HepG2 (cell line): Measurements from ENCODE around the gene CLEC19A. TPM values are rescaled to one million over a fixed set of nuclear protein-coding genes. Genes with fewer than 3 reads are reported as not detected.

Experiments
- ATAC-seq: fragments of 200-7000 bp; cut with Tn5 transposase; 3 replicates; pipeline ENCODE4 v1.9.1; 2020; ENCODE audit warnings: mild to moderate bottlenecking, moderate library complexity
- BruUV-seq: library from RNA; stranded (reverse); fragments of 400-500 nt; replicated peaks from 2 replicates; lab custom pipeline; 2021; lab: Mats Ljungman, UMichigan
- CTCF ChIA-PET: fragments of 300-600 bp; formaldehyde crosslinking; extraction: SDS; loops from one replicate; lab custom pipeline; 2021; ENCODE audit warnings: low total read pairs, inconsistent platforms, low intra/inter-chr PET ratio; lab: Yijun Ruan, JAX
- POLR2A ChIA-PET: fragments of 350-600 bp; sonication (Branson Sonifier 250); formaldehyde crosslinking; loops from one replicate; lab custom pipeline; 2020; ENCODE audit warnings: antibody characterized with exemption, inconsistent platforms; lab: Yijun Ruan, JAX
- DNase-seq: peaks from one replicate; pipeline ENCODE4 v3.0.0-alpha.2; 2015; ENCODE audit warnings: low spot score
- FAIRE-seq: peaks from 3 replicates; lab custom pipeline; 2011; peaks lifted over from hg19 to GRCh38; lab: Jason Lieb, UNC
- H2AFZ ChIP-seq: one replicate; pipeline ENCODE4 v1.6.1; 2011; ENCODE audit warnings: low read length, inconsistent platforms
- H3K27ac ChIP-seq: fragments of 300-600 bp; 3 replicates; pipeline ENCODE4 v1.8.0; 2011; ENCODE audit warnings: mixed run types, mild to moderate bottlenecking, mixed read lengths, low read length, inconsistent platforms; ENCODE audit not compliant: insufficient read depth; ENCODE audit errors: extremely low read length
- H3K27me3 ChIP-seq, 2 experiments: fragments of 200-600 bp in 1 of 2; 2 replicates in 1 of 2; 3 replicates in 1 of 2; pipeline versions ENCODE4 v1.6.0 to v1.8.0; 2011; ENCODE audit warnings: low read length in 2 of 2, mild to moderate bottlenecking in 2 of 2, moderate library complexity in 2 of 2, inconsistent platforms in 1 of 2; ENCODE audit not compliant: insufficient read depth in 2 of 2, control insufficient read depth in 1 of 2
- H3K36me3 ChIP-seq, 2 experiments: fragments of 200-600 bp in 1 of 2; replicated peaks in 1 of 2; 2 replicates in 1 of 2; 3 replicates in 1 of 2; pipeline versions ENCODE4 v1.5.1 to v1.8.0; 2011; ENCODE audit warnings: low read length in 2 of 2, inconsistent platforms in 1 of 2; ENCODE audit not compliant: insufficient read depth in 2 of 2, control insufficient read depth in 1 of 2
- H3K4me1 ChIP-seq: 2 replicates; pipeline ENCODE4 v1.5.1; 2012; ENCODE audit warnings: low read length, inconsistent platforms; ENCODE audit not compliant: insufficient read depth
- H3K4me2 ChIP-seq: 2 replicates; pipeline ENCODE4 v1.6.0; 2011; ENCODE audit warnings: low read depth, low read length, inconsistent platforms
- H3K4me3 ChIP-seq, 3 experiments: fragments of 200-600 bp in 1 of 3; sonication (generic), shearing (Covaris generic) in 1 of 3; replicated peaks in 1 of 3; 2 replicates each; pipeline ENCODE4 v1.5.1; 2011 to 2016; ENCODE audit warnings: low read length in 3 of 3, inconsistent platforms in 2 of 3, low read depth in 2 of 3, mild to moderate bottlenecking in 2 of 3, control low read depth in 1 of 3, mixed read lengths in 1 of 3; ENCODE audit not compliant: insufficient read depth in 1 of 3
- H3K79me2 ChIP-seq: one replicate; pipeline ENCODE4 v1.6.1; 2011; ENCODE audit warnings: low read length, inconsistent platforms; ENCODE audit not compliant: insufficient read depth
- H3K9ac ChIP-seq: 2 replicates; pipeline ENCODE4 v1.6.0; 2011; ENCODE audit warnings: mild to moderate bottlenecking, low read depth, low read length, inconsistent platforms; ENCODE audit not compliant: insufficient read depth
- H3K9me3 ChIP-seq: 2 replicates; pipeline ENCODE4 v1.5.1; 2012; ENCODE audit warnings: mild to moderate bottlenecking, low read length
- H4K20me1 ChIP-seq: 2 replicates; pipeline ENCODE4 v1.6.0; 2011; ENCODE audit warnings: inconsistent platforms, mild to moderate bottlenecking, low read length, moderate library complexity; ENCODE audit not compliant: insufficient read depth
- CAMTA2 ChIP-seq: sonication (generic); formaldehyde crosslinking; IDR thresholded peaks from 2 replicates; pipeline ENCODE4 v1.4.0; 2020; ENCODE audit warnings: mild to moderate bottlenecking, missing genetic modification reagents, borderline replicate concordance
- EHMT2 ChIP-seq: fragments of 200-600 bp; sonication (generic); IDR thresholded peaks from 2 replicates; pipeline ENCODE4 v1.7.0; 2017; ENCODE audit warnings: antibody characterized with exemption, low read depth, low read length, borderline replicate concordance
- RFXAP ChIP-seq: sonication (generic); formaldehyde crosslinking; IDR thresholded peaks from 2 replicates; pipeline ENCODE4 v1.4.0; 2020; ENCODE audit warnings: missing genetic modification reagents, borderline replicate concordance
- SALL2 ChIP-seq: sonication (generic); formaldehyde crosslinking; IDR thresholded peaks from 2 replicates; pipeline ENCODE4 v1.8.1; 2023; ENCODE audit warnings: mild to moderate bottlenecking, missing genetic modification reagents, inconsistent platforms
- SMC3 ChIP-seq: IDR thresholded peaks from 2 replicates; pipeline ENCODE4 v1.6.1; 2011; ENCODE audit warnings: low read length, improper control_type of control experiment
- YEATS2 ChIP-seq: sonication (generic); formaldehyde crosslinking; IDR thresholded peaks from 2 replicates; pipeline ENCODE4 v1.4.0; 2020; ENCODE audit warnings: missing genetic modification reagents, borderline replicate concordance
- ZMAT3 ChIP-seq: sonication (generic); formaldehyde crosslinking; conservative IDR thresholded peaks from 2 replicates; pipeline ENCODE4 v1.7.0; 2021; ENCODE audit warnings: missing genetic modification reagents
- ZNF10 ChIP-seq: sonication (generic); formaldehyde crosslinking; IDR thresholded peaks from 2 replicates; pipeline ENCODE4 v1.4.0; 2020; ENCODE audit warnings: mild to moderate bottlenecking, low read depth, missing genetic modification reagents, borderline replicate concordance
- ZNF343 ChIP-seq: sonication (generic); formaldehyde crosslinking; IDR thresholded peaks from 2 replicates; pipeline ENCODE4 v1.4.0; 2020; ENCODE audit warnings: mild to moderate bottlenecking, missing genetic modification reagents
- ZNF605 ChIP-seq: sonication (generic); formaldehyde crosslinking; IDR thresholded peaks from 2 replicates; pipeline ENCODE4 v1.8.0; 2022; ENCODE audit warnings: mild to moderate bottlenecking, missing genetic modification reagents
- ZNF777 ChIP-seq: sonication (generic); formaldehyde crosslinking; IDR thresholded peaks from 2 replicates; pipeline ENCODE4 v1.4.0; 2020; ENCODE audit warnings: missing genetic modification reagents
- ZNF891 ChIP-seq: sonication (generic); formaldehyde crosslinking; IDR thresholded peaks from 2 replicates; pipeline ENCODE4 v1.5.0; 2020; ENCODE audit warnings: mild to moderate bottlenecking, missing genetic modification reagents
- ZSCAN20 ChIP-seq: sonication (generic); formaldehyde crosslinking; IDR thresholded peaks from 2 replicates; pipeline ENCODE4 v1.4.0; 2020; ENCODE audit warnings: missing genetic modification reagents, mild to moderate bottlenecking, borderline replicate concordance
- WGBS: methylation state at CpG from one replicate; pipeline ENCODE4 v1.1.6; 2017; ENCODE audit warnings: low lambda C conversion rate; 5-methylcytosine and 5-hydroxymethylcytosine counted together
- in situ Hi-C: cut with HindIII; loops from 2 replicates; pipeline ENCODE4 v1.10.0; 2017; ENCODE audit warnings: low pct_unique_long_range_greater_than_20kb; ENCODE audit not compliant: extremely low pct_ligation_motif_present
- intact Hi-C: fragments of 100-400 bp; cut with micrococcal nuclease; formaldehyde crosslinking; loops from one replicate; pipeline ENCODE4 v1.10.0; 2022; ENCODE audit not compliant: unreplicated experiment
- polyA plus RNA-seq, 8 experiments: library from polyadenylated mRNA; depleted of rRNA in 3 of 8; stranded (reverse) in 7 of 8; unstranded in 1 of 8; fragments of >200 nt; fragmentation: Illumina TruSeq in 4 of 8; extraction: Trizol in 4 of 8; gene quantifications; 2 replicates each; pipeline versions ENCODE4 v1.2.1 to v1.2.3, GENCODE V29; 2011 to 2016; ENCODE audit warnings: low read depth in 4 of 8, missing spikeins in 1 of 8, mixed read lengths in 1 of 8; ENCODE audit not compliant: insufficient read depth in 1 of 8
- total RNA-seq, 5 experiments: library from RNA; depleted of rRNA; stranded (reverse); fragments of >200 nt; fragmentation: Illumina TruSeq; extraction: Trizol; gene quantifications; 2 replicates each; pipeline ENCODE4 v1.2.3, GENCODE V29; 2016; ENCODE audit warnings: low read depth in 1 of 5
- TF ChIP-seq, protein P1 (sequence below): sonication (generic); formaldehyde crosslinking; IDR thresholded peaks from 2 replicates; pipeline ENCODE4 v1.4.0; 2020; ENCODE audit warnings: missing genetic modification reagents
- TF ChIP-seq, protein P2 (sequence below): sonication (generic); IDR thresholded peaks from 2 replicates; pipeline ENCODE4 v1.6.1; 2016; ENCODE audit warnings: low read depth, borderline replicate concordance
- TF ChIP-seq, protein P3 (sequence below): sonication (generic); formaldehyde crosslinking; IDR thresholded peaks from 2 replicates; pipeline ENCODE4 v1.4.0; 2020; ENCODE audit warnings: mild to moderate bottlenecking, low read depth, missing genetic modification reagents
- TF ChIP-seq, protein P4 (sequence below): IDR thresholded peaks from 2 replicates; pipeline ENCODE4 v1.6.1; 2016; ENCODE audit warnings: low read depth, control low read depth

Gene CLEC19A
- total and polyA plus RNA-seq, 2 of the 13 experiments (the other 11 are each of a cell fraction or from before 2014, with no cell fraction given) = not detected

DNA sequence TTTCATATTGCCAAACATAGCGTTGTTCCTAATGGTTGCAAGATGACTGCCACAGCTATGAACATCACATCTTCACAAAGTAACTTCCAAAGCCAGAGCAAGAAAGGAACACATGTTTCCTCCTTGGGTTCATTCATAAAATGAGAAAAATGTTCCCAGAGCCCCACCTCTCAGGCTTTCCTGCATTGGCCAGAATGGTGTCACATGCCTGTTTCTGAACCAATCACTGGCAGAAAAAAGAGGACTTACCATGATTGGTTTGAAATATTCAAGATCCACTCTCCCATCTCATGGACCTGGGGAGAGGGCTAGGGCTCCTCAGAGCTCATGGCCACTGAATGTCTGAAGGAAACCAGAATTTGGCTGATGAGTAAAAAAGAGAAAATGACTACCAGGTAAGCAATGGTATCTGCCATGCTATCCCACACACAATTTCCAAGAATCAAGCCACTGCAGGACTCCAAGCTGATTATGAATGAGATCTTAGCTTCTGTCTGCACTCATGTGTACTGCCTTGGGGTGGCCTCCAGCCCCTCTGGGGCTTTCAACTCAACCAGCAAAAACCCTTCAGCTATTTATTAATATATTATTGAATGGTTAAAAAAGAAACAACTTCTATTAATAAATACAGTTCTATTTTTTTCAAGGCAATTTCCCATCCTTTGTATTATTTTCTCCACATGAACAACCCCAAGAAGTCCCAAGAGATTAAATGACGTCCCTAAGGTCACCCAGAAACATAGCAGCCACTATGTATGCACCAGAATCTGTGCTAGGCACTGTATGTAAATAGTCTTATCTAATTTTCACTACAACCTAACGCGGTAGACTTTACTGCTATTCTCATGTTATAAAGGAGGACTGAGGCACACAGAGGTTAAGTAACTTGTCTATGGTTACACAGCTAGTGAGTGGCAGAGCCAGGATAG is 70.8 kb downstream of the CLEC19A start:
- Histone ChIP-seq H3K4me3 (no peak overlapping the region), H3K4me1 (no peaks in the 10 kb centered on the region), H3K4me2 (no peak overlapping the region), H3K36me3 (no peaks in the 10 kb centered on the region), H3K79me2 (no peaks in the 10 kb centered on the region), H3K27me3 (peaks cover 0 to 10% of the 10 kb centered on the region in 2 experiments; a peak in 2 of 5 replicates), H4K20me1 (no peaks in the 10 kb centered on the region), H3K27ac (no peak overlapping the region), H3K9ac (no peak overlapping the region), H3K9me3 (no peaks in the 10 kb centered on the region), H2AFZ (no peak overlapping the region)
- intact Hi-C loops (no loop called here), in situ Hi-C loops (no loop called here)
- ATAC-seq (no peak), FAIRE-seq (no peak), DNase-seq (no peak)
- WGBS = 14% methylated on average over 4 of the region's 4 CpGs
- CTCF ChIA-PET = no interaction called here
- POLR2A ChIA-PET = no interaction called here
- no TSS peak for BruUV-seq
- TF ChIP-seq YEATS2 = no peak
- TF ChIP-seq, protein P1, sequence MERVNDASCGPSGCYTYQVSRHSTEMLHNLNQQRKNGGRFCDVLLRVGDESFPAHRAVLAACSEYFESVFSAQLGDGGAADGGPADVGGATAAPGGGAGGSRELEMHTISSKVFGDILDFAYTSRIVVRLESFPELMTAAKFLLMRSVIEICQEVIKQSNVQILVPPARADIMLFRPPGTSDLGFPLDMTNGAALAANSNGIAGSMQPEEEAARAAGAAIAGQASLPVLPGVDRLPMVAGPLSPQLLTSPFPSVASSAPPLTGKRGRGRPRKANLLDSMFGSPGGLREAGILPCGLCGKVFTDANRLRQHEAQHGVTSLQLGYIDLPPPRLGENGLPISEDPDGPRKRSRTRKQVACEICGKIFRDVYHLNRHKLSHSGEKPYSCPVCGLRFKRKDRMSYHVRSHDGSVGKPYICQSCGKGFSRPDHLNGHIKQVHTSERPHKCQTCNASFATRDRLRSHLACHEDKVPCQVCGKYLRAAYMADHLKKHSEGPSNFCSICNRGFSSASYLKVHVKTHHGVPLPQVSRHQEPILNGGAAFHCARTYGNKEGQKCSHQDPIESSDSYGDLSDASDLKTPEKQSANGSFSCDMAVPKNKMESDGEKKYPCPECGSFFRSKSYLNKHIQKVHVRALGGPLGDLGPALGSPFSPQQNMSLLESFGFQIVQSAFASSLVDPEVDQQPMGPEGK (CRISPR knock-in tag) = no peak
- TF ChIP-seq ZNF777 (CRISPR knock-in tag) = no peak
- no peak for TF ChIP-seq ZNF605
- no peak for TF ChIP-seq ZNF343 (CRISPR knock-in tag)
- TF ChIP-seq, protein P2, sequence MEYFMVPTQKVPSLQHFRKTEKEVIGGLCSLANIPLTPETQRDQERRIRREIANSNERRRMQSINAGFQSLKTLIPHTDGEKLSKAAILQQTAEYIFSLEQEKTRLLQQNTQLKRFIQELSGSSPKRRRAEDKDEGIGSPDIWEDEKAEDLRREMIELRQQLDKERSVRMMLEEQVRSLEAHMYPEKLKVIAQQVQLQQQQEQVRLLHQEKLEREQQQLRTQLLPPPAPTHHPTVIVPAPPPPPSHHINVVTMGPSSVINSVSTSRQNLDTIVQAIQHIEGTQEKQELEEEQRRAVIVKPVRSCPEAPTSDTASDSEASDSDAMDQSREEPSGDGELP = no peak
- no peak for TF ChIP-seq RFXAP (CRISPR knock-in tag)
- TF ChIP-seq ZMAT3 (CRISPR knock-in tag) = no peak
- no peak for TF ChIP-seq SALL2
- no peak for TF ChIP-seq ZNF10 (CRISPR knock-in tag)
- no peak for TF ChIP-seq ZNF891 (CRISPR knock-in tag)
- TF ChIP-seq, protein P3, sequence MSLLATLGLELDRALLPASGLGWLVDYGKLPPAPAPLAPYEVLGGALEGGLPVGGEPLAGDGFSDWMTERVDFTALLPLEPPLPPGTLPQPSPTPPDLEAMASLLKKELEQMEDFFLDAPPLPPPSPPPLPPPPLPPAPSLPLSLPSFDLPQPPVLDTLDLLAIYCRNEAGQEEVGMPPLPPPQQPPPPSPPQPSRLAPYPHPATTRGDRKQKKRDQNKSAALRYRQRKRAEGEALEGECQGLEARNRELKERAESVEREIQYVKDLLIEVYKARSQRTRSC = no peak
- TF ChIP-seq, protein P4, sequence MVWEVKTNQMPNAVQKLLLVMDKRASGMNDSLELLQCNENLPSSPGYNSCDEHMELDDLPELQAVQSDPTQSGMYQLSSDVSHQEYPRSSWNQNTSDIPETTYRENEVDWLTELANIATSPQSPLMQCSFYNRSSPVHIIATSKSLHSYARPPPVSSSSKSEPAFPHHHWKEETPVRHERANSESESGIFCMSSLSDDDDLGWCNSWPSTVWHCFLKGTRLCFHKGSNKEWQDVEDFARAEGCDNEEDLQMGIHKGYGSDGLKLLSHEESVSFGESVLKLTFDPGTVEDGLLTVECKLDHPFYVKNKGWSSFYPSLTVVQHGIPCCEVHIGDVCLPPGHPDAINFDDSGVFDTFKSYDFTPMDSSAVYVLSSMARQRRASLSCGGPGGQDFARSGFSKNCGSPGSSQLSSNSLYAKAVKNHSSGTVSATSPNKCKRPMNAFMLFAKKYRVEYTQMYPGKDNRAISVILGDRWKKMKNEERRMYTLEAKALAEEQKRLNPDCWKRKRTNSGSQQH (CRISPR knock-in tag) = no peak
- no peak for TF ChIP-seq CAMTA2
- TF ChIP-seq SMC3 = no peak
- TF ChIP-seq EHMT2 = no peak
- TF ChIP-seq ZSCAN20 (CRISPR knock-in tag) = no peak
